GM19193 (cell line): Measurements from ENCODE around the gene SCN7A.

Source experiments
- POLR2A ChIP-seq: IDR thresholded peaks from 4 replicates; pipeline ENCODE4 v1.6.1; 2011; ENCODE audit not compliant: insufficient read depth, insufficient read length; ENCODE audit errors: extremely low read depth

Gene SCN7A

GRCh38 chr2:166380615-166381014, 113.4 kb downstream of the SCN7A start:
- no peak for TF ChIP-seq POLR2A

DNA sequence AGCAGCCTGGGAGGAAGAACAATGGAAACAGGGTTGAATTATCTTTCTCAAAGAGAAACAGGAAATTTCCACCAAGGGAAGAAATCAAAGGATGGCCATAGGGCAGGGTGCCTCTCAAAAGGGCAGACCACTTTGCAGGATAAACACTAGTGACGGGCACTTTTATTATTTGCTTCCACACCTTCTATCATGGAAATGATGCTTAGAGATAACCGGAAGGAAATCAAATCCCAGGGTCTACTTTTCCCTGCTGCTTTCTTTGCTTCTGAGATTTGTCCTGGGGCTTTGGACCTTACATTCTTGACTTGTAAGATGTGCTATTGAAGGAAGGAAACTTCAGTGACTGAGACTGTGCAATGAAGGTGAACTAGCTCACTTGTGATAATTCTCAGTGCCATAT, 117.2 kb downstream of the SCN7A start:
- no peak for TF ChIP-seq POLR2A

DNA sequence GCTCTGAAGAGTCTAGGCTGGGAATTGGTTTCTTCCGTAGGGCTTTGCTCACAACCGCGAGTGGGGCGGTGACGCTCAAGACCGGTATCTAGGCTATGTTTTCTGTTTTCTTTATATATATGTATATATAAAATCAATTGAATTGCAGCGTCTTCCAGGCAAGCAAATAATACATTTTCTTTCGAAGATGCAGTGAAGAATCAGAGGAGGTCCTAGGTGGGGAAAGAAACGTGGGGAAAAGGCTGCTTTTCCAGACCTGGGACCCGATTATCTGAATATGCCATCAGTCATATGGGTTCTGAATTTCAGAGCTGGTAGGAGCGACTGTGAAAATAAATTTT, 117.6 kb downstream of the SCN7A start:
- TF ChIP-seq POLR2A: no peak

DNA sequence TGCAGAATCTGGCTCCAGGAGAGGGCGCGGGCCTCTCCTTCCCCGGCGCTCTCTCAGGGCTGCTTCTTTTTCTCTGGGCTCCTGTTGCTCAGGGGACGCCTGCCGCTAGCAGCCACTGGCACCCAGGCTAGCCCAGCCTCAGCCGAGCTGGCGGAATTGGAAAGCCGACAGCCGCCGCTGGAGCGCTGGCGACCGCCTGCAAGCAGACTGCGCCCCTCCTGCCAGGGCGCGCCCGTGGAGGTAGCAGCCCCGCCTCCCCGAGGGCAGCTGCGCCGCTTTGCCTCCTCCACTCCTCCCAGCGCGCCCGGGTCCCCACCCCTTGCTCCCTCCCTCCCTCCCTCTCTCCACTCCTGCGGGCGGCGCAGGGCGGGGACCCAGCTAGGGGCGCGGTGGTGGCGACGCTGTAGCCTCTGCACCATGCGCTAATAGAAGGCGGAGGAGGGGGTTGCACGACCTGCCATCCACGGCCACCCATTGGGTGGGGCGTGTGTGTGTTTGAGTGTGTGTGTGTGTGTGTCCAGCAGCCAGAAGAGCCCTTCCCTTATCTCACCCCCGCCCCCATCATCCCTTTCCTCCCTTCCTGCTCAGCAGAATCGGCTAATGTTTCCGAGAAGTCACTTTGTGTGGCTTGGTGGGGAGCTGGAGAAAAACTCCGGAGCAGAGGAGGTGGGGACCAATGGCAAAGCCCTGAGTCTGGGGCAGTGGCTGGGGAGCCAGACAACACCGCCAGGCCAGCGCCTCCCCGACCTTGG, 118.1 kb downstream of the SCN7A start, which contains the start of gene SCN9A:
Gene SCN9A (minus strand): TSS at position 209 of the 752 bp plus-strand sequence. CDS start 64,188 bp downstream, outside the sequence.
- no peak for TF ChIP-seq POLR2A

DNA sequence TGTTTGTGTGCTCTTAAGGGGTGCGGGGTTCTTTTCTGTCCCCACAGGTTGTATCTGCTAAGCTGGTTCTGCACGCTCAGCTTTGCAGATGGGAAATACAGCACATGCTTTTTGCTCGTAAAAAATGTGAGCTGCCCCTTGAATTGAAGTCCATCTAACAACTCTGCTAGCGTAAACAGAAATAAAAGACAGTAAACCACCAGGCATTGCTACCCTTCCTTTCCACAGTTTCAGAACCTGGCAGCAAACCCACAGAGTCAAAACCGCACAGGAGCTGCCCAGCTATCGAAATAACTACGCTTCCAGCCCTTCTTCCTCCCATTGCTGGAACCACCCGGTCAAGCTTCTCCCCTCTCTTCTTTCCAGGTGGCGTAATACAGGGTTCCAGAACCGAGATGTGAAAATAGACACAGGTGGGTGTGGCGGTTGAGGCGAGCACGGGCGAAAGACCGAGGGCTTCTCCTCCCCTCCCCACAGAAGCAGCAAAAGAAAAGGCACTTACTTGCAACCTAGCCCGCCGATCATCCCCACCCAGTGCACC, 118.8 kb downstream of the SCN7A start:
- no peak for TF ChIP-seq POLR2A

GRCh38 chr2:166373951-166374350, 120.1 kb downstream of the SCN7A start:
- no peak for TF ChIP-seq POLR2A

GRCh38 chr2:166373539-166373938, 120.5 kb downstream of the SCN7A start:
- TF ChIP-seq POLR2A: no peak

GRCh38 chr2:166373105-166373504, 120.9 kb downstream of the SCN7A start:
- TF ChIP-seq POLR2A: no peak

DNA sequence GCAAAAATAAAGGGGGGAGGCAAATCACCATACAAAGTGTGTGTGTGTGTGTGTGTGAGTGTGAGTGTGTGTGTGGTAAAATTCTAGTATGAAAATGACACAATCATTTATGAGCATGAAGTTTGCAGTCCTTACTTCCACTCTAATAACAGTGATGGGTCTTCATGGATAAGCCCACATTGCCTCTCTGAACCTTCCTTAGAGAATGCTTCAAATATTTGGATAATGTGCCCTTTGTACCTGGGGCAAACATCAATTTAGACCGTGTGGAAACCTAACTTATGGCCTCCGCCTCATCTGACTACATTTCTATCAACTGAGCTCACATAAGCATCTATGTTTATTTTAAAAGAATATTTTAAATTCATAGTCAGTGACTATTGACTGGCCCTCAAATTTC, 122.0 kb downstream of the SCN7A start:
- no peak for TF ChIP-seq POLR2A

- no peak for TF ChIP-seq POLR2A
These were observed 128.1 kb downstream of the SCN7A start for GRCh38 chr2:166365803-166366420.

GRCh38 chr2:166365239-166365638, 128.8 kb downstream of the SCN7A start:
- no peak for TF ChIP-seq POLR2A

- TF ChIP-seq POLR2A: no peak
These were observed 129.4 kb downstream of the SCN7A start for GRCh38 chr2:166364476-166365161.

DNA sequence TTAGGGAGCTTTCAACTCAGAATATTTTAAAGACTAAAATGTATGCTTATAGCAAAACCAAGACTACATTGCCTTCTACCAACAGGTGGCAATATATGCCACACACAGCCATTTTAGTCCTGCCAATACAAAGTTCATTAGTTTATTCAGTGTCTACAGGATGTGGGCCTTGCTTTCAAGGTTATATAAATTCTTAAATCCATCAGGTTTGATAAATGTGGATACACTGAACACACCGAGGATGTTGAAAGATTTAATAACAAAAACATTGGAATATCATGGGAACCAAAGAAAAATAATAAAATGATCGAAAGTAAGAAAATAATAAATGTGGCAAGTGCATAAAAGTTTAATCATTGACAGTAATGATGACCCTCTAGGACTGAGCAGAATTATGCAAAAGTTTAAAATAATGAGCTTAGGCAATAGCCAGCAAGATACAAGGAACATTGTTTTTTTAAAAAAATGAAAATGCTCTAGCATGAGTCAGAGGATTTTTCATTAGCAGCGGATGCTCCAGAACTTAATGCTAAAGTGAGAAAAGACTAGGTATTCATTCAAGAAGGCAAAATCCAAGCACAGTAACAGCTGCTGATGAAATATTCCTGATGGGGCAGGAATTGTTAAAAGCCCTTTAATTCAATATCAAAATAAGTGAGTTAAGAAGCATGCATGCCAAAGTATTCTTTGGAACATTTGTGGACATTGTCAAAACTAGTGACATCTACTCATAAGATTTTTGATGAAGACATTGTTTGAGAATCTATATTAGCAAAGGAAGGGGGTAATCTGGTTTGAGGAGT, 132.5 kb downstream of the SCN7A start:
- TF ChIP-seq POLR2A: no peak

GRCh38 chr2:166360906-166361305, 133.1 kb downstream of the SCN7A start:
- no peak for TF ChIP-seq POLR2A

- TF ChIP-seq POLR2A: no peak
These were observed 133.6 kb downstream of the SCN7A start for GRCh38 chr2:166360426-166360825.
